Activated naive CD4-positive, alpha-beta T cell treated with anti-CD3 and anti-CD28 coated beads, Interleukin-2, amount 50 U/mL, for 16 hours (primary cell): ENCODE results near the gene DNMT1.
A peak's percentile ranks its signal among the peaks of the same experiment; 100 is the strongest.

ENCODE experiments used
- DNase-seq: peaks from one replicate; pipeline ENCODE4 v3.0.0-alpha.2; 2020

DNMT1 gene

DNA sequence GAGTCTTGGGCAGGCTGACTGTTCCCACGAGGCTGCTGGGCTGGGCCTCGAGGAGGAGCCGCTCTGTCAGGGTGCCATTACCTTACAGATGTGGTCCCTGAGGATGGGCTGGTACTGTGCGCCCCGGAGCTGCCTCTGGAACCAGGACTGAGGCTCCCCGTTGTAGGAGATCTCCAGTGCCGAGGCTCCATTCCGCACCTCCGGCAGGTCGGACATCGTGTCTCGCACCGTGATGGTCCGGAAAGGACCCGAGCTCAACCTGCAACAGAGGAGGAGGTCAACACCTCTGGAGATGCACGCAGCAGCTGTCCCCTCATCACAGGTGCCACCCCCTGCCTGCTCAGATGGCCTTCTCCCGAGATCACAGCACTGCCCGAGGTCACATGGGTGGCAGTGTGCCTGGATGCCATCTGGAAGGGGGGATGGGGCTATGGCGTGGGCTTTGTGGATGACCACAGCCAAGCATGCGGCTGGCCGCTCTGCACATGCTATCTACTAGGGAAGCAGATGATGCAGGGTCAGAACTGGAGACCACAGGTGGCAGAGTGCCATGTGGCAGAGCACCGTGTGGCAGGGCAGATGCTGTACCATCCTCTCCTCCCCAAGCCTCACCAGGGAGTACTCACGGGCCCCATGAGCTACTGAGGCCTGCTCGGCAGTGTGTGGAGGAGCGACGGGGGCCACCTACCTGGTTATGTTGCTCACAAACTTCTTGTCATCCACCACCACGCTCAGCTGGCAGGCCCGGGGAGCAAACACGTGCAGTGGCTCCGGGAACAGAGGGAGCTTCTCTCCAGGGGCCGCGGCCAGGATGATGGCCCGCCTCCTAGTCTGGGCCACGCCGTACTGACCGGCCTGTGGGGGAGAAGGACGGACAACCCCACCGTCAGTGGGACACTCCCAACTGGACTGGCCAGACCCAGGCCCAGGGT lies 56.7 kb downstream of the DNMT1 start:
- DNase-seq: no peak

DNA sequence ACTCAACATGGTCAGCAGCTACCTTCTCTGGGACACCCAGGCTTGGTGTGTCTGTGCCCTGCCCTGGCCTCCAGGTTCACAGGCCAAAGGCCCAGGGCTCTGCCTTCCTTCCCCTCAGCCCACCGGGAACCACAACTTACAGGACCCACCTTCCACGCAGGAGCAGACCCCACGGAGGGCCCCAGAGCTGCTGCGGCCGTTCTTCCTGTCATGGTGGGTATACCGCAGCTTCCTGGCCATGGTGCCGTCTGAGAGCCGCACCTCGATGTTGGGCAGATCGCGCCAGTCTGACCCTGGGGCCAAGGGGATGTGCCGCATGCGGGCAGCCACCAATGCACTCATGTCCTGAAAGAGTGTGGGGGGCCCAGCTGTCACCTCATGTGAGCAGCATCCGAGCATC lies 57.8 kb downstream of the DNMT1 start:
- no peak for DNase-seq

DNA sequence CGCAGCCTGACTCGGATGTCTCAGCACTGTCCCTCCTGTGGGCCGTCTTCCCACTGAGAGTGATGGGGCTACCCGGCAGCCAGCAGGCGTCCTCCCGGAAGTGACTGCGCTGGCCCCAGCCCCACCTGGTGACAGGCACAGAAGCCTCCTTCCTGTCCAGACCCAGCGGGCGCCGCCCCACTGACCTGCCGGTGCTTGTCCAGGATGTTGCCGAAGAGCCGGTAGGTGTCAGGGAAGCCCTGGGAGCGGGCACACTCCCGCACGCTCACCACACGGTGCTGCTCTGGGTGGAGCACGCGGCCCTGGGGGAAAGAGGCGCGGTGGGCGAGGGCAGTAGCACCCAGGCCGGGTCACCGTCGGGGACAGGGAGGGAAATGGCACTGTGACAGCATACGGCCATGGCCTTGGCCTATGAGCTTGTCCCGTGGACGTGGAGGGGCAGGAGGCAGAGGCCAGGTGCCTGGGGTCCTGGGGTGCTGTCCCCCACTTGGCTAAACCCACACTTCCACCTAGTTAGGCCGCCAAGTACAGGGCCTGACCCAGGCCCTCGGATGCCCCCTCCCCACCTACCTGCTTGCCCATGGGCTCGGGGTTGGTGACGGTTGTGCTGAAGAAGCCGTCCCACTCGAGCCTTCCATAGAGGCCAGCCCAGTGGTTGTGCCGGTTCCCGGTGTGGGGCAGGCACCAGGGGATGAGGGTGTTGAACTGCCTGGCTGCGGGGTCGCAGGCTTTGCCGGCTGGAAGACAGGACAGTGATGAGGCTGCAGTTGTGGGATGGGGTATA lies 59.0 kb downstream of the DNMT1 start:
- no peak for DNase-seq

DNA sequence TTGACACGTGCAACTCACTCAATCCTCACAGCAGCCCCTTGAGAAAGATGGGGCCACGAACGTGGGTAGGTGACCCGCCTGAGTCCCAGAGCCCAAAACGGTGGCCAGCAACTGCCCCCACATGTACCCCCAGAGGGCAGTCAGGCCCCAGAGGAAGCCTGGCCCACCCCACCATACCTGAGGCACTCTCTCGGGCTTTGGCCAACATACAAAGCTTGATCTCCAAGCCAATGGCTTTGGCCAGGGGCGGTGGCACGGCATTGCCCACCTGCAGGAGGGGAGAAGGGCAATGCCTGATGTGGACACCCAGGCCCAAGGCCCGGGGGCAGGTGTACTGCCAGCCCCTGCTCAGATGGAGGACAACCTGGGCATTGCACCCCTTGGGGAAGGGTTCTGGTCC lies 60.7 kb downstream of the DNMT1 start:
- no peak for DNase-seq

DNA sequence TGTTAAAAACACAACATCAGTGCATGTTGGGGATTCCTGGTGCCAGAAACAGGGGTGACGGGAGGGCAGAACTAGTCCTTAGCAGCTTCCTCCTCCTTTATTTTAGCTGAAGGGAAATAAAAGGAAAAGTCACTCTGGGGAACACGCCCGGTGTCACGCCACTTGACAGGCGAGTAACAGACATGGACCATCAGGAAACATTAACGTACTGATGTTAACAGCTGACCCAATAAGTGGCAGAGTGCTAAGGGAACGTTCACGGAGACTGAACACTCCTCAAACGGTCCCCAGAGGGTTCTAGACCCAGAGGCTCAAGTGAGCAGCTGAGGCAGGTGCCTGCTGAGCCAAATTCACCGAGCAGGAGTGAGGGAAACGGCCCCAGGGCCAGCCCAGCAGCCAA lies 61.2 kb downstream of the DNMT1 start:
- DNase-seq: no peak

DNA sequence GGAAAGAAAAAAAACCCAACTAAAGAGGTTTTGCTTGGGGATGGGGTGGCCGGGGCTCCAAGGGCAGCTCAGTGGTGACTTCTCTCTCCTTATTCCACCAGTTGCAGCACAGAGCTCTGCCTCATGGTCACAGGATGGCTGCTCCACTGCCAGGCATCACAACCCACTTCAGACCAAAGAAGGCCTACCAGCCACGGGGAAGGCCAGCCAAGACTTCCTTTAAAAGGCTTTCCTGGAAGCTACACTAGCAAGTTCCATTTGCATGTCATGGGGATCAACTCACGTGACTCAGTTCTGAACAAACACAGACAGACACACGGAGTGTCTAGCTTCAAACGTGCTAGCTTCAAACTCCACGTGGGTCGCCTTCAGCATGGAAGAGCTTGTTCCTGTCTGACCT lies 61.8 kb downstream of the DNMT1 start:
- DNase-seq: no peak

DNA sequence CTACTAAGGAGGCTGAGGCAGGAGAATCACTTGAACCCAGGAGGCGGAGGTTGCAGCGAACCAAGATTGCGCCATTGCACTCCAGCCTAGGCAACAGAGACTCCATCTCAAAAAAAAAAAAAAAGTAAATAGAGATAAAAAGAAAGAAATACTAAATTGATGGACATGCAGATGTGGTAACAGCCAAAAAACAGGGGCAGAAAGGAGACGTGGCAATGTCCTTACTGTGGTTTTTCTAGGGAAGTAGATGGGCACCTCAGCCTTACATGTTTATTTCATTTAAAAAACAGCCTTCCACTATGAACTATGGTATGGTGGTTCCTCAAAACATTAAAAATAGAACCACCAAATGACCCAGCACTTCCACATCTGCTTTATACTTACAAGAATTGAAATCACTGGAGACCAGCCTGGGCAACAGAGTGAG lies 68.5 kb downstream of the DNMT1 start:
- no peak for DNase-seq

DNA sequence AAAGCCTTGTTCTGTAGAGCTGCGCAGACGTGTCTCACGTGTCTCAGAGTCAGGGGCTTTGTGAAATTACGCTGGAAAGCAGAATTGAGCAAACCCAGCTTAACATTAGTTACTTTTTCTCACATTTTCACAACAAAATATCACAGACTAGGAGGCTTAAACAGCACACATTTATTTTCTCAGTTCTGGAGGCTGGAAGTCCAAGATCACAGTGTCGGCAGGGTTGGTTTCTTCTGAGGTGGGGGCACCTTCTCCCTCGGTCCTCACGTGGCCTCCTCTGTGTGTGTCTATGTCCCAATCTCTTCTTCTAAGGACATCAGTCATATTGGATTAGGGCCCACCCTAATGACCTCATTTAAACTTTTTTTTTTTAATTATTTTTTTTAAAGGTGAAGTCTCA lies 70.3 kb downstream of the DNMT1 start:
- no peak for DNase-seq

DNA sequence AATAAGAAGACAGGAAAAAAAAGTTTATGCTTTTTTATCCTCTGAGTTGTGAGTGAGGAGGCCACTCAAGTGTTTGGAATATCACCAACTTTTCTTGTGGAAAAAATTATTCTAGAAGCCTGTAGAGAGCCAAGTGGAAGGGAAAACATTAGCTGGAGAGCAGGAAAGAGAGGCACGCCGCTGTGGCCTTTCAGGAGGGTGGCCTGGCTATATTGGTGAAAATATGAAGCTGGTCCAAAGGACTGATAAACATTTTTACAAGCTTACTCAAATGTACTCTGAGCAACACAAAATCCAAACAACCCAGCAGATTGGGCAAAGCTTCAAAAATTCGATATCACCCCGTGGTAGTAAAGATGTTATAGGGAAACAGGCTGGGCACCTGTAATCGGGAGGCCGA lies 72.7 kb downstream of the DNMT1 start:
- DNase-seq: no peak

DNA sequence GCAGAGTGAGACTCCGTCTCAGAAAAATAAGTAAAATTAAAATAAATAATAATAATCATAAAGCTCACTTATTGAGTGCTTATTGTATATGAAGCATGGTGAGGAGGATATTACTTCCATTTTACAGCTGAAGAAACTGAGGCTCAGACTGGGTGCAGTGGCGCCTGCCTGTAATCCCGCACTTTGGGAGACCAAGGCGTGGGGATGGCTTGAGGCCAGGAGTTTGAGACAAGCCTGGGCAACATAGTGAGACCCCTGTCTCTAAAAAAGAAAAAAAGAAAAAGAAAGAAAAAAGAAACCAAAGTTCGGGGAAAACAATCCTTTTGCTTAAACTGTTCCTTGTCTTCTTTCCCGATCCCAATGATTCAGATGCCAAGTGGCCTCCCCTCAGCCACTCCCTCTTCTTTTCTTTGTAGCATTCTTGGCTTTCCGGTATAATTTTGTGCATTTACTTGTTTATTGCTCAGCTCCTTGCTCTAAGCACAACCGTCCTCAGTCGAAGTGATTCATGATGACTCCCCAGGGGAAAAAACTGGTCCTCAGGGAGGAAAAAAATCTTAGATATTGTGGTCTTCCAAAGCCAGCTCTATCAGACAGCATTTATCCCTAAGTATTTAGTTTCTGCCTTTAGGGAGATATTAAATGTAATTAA lies 74.1 kb downstream of the DNMT1 start:
- DNase-seq: no peak

DNA sequence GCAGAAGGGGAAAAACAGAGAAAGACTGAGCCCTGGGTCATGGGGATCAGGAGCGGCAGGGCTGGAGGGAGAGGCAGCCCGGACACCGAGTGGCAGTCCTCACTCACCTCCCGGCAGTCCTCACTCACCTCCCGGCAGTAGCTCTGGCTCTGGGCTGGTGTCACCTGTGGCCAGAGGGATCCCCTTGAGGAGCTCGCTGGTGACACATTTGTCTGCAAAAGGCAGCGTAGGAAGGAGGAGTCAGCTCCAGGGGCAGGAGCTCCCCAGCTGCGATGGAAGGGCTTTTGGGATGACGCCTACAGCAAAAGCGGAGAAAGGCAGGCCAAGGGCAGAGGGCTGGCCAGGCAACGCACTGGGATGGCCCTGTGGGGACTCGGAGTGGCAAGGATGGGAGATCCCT lies 75.8 kb downstream of the DNMT1 start:
- DNase-seq: no peak

DNA sequence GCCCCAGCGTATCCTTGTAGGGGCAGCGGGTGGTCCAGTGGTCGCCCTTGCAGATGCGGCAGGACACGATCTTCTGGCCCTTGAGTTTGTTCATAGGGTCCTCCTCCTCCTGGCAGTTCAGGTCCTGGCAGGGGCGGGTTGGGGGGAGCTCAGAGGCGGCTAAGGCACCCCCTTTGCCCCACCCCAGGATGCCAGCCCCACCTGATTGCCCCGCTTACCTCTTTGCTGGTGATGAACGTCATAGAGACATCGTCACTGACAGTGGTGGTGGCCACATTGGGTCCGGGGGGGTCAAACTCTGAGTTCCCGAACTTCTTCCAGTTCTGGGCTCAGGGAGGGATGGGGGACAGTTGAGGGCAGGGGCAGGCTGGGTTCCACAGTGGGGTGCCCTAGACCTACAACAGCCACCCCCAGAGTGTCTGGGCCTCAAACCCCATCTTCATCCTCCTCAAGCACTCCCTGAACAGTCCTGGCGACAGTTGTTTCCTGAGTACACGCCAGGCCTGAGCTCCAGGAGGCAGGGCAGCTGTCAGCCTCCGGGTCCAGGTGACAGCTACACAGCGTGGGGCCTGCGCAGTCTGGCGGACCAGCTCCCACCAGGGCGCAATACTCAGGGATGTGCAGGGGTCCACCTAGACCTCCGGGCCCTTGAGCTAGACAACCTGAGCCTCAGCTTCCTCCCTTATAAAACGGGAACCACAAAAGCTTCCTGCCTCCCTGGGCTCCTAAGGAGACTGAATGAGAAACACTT lies 77.7 kb downstream of the DNMT1 start:
- no peak for DNase-seq

DNA sequence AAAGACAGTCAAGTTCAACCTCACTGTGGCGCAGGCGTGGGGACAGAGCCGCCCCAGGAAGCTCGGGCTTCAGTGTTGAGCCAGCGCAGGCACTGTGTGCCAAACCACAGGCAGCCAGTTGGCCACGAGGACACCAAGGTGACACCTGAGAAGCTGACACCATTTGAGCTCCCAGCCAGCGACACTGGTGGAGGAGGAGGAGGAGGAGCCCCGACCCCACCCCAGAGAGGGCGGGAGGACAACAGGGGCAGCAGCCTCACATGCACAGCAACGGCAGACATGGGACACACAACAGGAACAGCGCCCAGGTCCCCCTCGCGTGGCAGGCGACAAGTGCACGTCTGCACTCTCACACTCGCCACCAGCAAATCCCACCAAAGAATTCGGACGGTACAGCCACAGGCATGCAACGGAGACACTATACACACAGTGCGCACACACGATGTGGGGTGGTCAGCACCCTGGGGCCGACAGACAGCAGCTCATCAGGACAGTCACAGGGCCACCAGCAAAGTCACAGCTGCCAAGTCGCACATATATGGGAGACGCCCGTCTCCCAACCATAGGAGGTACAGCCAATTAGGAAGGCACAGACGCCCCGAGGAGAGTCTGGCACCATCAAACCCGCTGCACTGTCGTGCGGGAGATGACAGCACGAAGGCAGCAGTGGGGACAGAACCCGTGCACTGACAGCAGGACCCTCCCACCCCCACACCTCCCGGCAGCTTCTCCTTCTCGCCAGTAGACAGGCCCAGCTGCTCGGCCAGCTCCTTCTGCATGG lies 78.5 kb downstream of the DNMT1 start:
- DNase-seq: no peak

DNA sequence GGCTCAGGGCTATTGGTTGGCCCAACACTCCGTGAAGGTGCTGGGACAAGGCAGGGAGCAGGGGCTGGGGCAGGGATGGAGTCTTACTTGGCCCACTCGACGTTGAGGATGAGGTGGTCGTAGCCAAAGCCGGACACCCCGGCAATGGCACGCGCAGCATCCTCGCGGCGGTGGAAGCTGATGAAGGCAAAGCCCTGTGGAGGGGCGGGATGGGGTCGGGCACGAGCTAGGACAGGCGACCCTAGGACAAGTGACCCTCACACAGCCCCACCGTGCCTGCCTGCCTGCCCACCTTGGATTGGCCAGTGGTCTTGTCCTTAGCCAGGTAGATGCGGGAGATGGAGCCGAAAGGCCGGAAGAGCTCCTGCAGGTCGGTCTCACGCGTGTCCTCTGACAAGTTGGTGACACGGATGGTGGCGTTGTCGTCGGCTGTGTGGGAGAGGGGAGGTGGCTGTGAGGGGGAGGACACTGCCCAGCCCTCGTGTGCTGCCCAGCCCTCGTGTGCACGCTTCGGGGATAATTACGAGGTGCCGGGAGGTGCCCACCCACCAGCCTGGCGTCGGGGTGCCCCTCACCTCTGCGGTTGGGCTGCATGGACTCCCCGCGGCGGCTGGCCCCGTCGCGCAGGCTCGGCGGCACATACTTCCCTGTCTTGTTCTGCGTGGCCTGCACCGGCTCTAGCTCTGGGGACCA lies 79.2 kb downstream of the DNMT1 start:
- DNase-seq: no peak

DNA sequence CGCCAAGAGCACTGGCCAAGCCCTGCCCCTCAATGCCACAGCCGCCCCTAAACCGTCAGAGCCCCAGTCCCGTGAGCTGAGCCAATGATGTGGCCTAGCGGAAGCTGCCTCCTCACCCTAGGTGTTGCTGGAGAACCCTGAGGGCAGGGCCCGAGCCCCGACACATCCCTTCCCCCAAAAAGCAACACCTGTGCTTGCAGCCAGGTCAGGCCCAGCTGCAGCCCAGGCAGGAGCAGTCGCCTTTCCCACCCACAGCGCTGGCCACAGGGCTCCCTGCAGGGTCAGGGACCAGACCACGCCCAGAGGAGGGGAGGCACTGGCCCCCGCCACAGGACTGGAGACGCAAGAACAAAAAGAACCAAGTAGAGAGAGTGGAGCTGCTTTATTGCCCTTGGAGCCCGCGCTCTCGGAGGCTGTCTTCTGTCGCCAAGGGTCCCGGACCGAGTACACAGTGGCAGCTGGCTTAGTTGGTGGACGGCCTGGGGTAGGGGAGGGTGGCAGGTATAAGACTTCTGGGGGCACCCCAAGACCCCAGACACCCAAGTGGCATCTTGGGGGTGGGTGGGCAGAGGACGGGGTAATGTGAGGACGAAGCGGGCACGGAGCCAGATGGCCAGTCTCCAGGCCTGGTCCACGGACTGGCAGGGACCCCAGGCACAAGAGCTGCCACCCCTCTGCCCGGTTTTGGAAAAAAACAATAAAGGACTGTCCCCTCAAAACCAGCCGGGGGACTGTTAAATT lies 79.9 kb downstream of the DNMT1 start:
- DNase-seq: no peak

DNA sequence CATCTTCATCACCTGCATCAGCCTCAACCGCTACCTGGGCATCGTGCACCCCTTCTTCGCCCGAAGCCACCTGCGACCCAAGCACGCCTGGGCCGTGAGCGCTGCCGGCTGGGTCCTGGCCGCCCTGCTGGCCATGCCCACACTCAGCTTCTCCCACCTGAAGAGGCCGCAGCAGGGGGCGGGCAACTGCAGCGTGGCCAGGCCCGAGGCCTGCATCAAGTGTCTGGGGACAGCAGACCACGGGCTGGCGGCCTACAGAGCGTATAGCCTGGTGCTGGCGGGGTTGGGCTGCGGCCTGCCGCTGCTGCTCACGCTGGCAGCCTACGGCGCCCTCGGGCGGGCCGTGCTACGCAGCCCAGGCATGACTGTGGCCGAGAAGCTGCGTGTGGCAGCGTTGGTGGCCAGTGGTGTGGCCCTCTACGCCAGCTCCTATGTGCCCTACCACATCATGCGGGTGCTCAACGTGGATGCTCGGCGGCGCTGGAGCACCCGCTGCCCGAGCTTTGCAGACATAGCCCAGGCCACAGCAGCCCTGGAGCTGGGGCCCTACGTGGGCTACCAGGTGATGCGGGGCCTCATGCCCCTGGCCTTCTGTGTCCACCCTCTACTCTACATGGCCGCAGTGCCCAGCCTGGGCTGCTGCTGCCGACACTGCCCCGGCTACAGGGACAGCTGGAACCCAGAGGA lies 80.6 kb downstream of the DNMT1 start:
- no peak for DNase-seq

DNA sequence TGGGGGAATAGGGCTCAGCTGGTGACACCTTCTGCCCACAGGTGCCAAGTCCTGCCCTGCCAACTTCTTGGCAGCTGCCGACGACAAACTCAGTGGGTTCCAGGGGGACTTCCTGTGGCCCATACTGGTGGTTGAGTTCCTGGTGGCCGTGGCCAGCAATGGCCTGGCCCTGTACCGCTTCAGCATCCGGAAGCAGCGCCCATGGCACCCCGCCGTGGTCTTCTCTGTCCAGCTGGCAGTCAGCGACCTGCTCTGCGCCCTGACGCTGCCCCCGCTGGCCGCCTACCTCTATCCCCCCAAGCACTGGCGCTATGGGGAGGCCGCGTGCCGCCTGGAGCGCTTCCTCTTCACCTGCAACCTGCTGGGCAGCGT lies 81.2 kb downstream of the DNMT1 start:
- DNase-seq: no peak

DNA sequence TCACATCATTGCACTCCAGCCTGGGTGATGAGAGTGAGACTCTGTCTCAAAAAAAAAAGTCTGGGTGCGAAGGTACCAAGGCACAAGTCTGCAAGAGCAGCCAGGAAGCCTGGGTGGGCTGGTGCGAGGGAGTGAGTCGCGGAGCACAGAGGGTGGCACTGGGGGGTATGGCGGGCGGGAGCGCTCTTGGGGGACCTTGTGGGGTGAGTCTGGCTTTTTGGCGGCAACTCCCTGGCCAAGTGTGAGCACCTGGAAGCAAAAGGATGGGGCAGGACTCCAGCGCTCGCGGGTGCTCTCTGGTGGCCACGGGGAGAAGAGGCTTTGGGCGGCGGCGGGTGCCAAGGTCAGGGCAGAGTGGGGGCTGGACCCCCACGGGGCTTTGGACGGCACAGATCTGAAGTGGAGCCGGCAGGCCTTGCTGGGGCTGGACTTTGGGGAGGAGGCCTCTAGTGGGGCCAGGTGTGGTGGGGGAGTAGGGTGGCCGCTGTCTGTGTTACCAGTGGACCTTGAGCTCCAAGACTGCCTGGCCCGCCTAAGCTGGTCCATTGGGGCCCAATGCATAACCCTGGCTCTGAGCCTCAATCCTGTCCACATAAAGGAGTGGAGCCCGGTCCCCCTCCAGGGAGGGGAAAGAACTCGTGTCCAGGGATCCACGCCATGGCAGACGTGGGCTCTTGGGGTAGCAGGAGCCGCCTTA lies 81.7 kb downstream of the DNMT1 start:
- DNase-seq: peak; percentile 74

DNA sequence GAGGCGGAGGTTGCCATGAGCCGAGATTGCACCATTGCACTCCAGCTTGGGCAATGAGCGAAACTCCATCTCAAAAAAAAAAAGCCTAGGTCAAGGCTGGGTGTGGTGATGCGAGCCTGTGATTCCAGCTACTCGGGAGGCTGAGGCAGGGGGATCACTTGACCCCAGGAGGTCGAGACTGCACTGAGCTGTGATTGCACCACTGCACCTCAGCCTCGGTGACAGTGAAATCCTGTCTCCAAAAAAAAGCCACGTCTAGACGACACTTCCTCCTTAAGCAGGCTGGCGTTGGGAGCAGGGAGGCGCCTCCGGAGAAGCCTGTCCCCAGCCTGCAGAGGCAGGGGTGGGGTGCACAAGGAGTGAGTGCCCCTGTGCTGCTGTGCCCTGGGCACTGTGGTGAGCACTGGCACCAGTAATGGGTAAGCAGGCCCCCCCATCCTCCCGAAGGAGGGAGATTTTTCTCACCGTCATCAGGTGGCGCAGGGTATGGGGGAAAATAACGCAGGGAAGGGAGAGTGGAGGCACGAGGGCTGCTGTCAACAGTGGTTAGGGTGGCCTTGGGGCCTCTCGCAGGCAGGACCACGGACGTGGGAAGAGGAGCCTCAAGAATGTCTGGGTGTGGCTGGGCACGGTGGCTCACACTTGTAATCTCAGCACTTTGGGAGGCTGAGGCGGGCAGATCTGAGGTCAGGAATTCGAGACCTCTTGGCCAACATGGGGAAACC lies 82.6 kb downstream of the DNMT1 start:
- DNase-seq: no peak
